ENCODE measurements around the gene ABLIM2.
A peak's percentile ranks its signal among the peaks of the same experiment; 100 is the strongest.

Gene ABLIM2

GRCh38 chr4:8081621-8082516 is 76.7 kb downstream of the ABLIM2 start:
- DNase-seq = no peak

- no peak for DNase-seq
Observed at GRCh38 chr4:8081171-8081570, 77.4 kb downstream of the ABLIM2 start.

- DNase-seq = no peak
Observed at GRCh38 chr4:8080754-8081065, 77.9 kb downstream of the ABLIM2 start.

GRCh38 chr4:8079916-8080753 is 78.5 kb downstream of the ABLIM2 start:
- DNase-seq = no peak

GRCh38 chr4:8079031-8079885 is 79.4 kb downstream of the ABLIM2 start:
- DNase-seq = no peak

- DNase-seq = no peak
Observed at GRCh38 chr4:8078610-8079015, 80.0 kb downstream of the ABLIM2 start.

GRCh38 chr4:8078109-8078494 is 80.5 kb downstream of the ABLIM2 start:
- DNase-seq = no peak

GRCh38 chr4:8077181-8078108 is 81.2 kb downstream of the ABLIM2 start:
- DNase-seq = peak; percentile 36 to 70

GRCh38 chr4:8076023-8076422 is 82.6 kb downstream of the ABLIM2 start:
- DNase-seq = no peak

- no peak for DNase-seq
Observed at GRCh38 chr4:8073206-8073863, 85.3 kb downstream of the ABLIM2 start.

GRCh38 chr4:8072235-8072968 is 86.2 kb downstream of the ABLIM2 start:
- no peak for DNase-seq

- DNase-seq = no peak
Observed at GRCh38 chr4:8071766-8072165, 86.8 kb downstream of the ABLIM2 start.

GRCh38 chr4:8070736-8071718 is 87.6 kb downstream of the ABLIM2 start:
- DNase-seq = no peak

GRCh38 chr4:8069102-8069752 is 89.4 kb downstream of the ABLIM2 start:
- DNase-seq = no peak

- DNase-seq = no peak
Observed at GRCh38 chr4:8067945-8068896, 90.4 kb downstream of the ABLIM2 start.

GRCh38 chr4:8067274-8067936 is 91.2 kb downstream of the ABLIM2 start:
- no peak for DNase-seq

- no peak for DNase-seq
Observed at GRCh38 chr4:8066336-8066931, 92.2 kb downstream of the ABLIM2 start.

All from NCI-H526 (cell line).